H1 (cell line): ENCODE data around the gene MLPH. TPM values are rescaled to one million over a fixed set of nuclear protein-coding genes. Genes with fewer than 3 reads are reported as not detected.

ENCODE experiments used
- CTCF ChIA-PET: fragments of 300-600 bp; sonication (Branson Sonifier 250); formaldehyde crosslinking; loops from one replicate; lab custom pipeline; 2021; ENCODE audit not compliant: partially characterized antibody; lab: Charles Lee
- POLR2A ChIA-PET: fragments of 300-600 bp; sonication (Branson Sonifier 250); formaldehyde crosslinking; loops from one replicate; lab custom pipeline; 2021; ENCODE audit warnings: inconsistent platforms; ENCODE audit not compliant: partially characterized antibody; lab: Charles Lee
- DNase-seq, 2 experiments: peaks; one replicate each; pipeline versions ENCODE4 v3.0.0 to v3.0.0-alpha.2; 2010 to 2022; ENCODE audit warnings: low spot score in 2 of 2, low read depth in 1 of 2, mixed read lengths in 1 of 2
- FAIRE-seq: peaks from 2 replicates; lab custom pipeline; 2011; peaks lifted over from hg19 to GRCh38; lab: Jason Lieb, UNC
- H2AFZ ChIP-seq: 2 replicates; pipeline ENCODE4 v1.8.1; 2012; ENCODE audit warnings: low read length, inconsistent platforms
- H2AK5ac ChIP-seq: 2 replicates; pipeline ENCODE4 v1.6.1; 2013; ENCODE audit warnings: low read depth, low read length
- H2BK120ac ChIP-seq: replicated peaks from 2 replicates; pipeline ENCODE3; 2013; ENCODE audit warnings: low read depth, low read length, inconsistent platforms
- H2BK12ac ChIP-seq: 2 replicates; pipeline ENCODE4 v1.6.1; 2013; ENCODE audit warnings: low read depth, low read length
- H2BK15ac ChIP-seq: 2 replicates; pipeline ENCODE4 v1.6.1; 2013; ENCODE audit warnings: low read length
- H2BK20ac ChIP-seq: 2 replicates; pipeline ENCODE4 v1.6.1; 2013; ENCODE audit warnings: low read length
- H2BK5ac ChIP-seq: 2 replicates; pipeline ENCODE4 v1.6.1; 2013; ENCODE audit warnings: low read depth, low read length
- H3K14ac ChIP-seq: 2 replicates; pipeline ENCODE4 v1.6.1; 2013; ENCODE audit warnings: inconsistent platforms; ENCODE audit not compliant: insufficient read length
- H3K18ac ChIP-seq: 2 replicates; pipeline ENCODE4 v1.6.1; 2013; ENCODE audit warnings: low read length; ENCODE audit errors: extremely low read depth
- H3K23ac ChIP-seq: 2 replicates; pipeline ENCODE4 v1.6.1; 2013; ENCODE audit warnings: inconsistent platforms; ENCODE audit not compliant: insufficient read length
- H3K23me2 ChIP-seq: 2 replicates; pipeline ENCODE4 v1.6.1; 2013; ENCODE audit warnings: low read depth, low read length
- H3K27ac ChIP-seq: 2 replicates; pipeline ENCODE4 v1.6.1; 2011; ENCODE audit warnings: low read depth, low read length, inconsistent platforms
- H3K27me3 ChIP-seq, 4 experiments: replicated peaks in 1 of 4; 1 replicate in 1 of 4; 2 replicates in 3 of 4; pipeline versions ENCODE4 v1.6.1 to v1.8.1; 2011 to 2013; ENCODE audit warnings: low read length in 3 of 4, mild to moderate bottlenecking in 3 of 4, inconsistent platforms in 2 of 4, mixed read lengths in 2 of 4, moderate library complexity in 1 of 4; ENCODE audit not compliant: control insufficient read depth in 3 of 4, insufficient read depth in 3 of 4; ENCODE audit errors: extremely low read depth in 1 of 4
- H3K36me3 ChIP-seq, 4 experiments: 2 replicates each; pipeline versions ENCODE4 v1.6.1 to v1.8.1; 2011 to 2013; ENCODE audit warnings: mild to moderate bottlenecking in 4 of 4, low read length in 3 of 4, moderate library complexity in 2 of 4, control low read depth in 1 of 4, inconsistent platforms in 1 of 4; ENCODE audit not compliant: insufficient read depth in 4 of 4, control insufficient read depth in 2 of 4
- H3K4ac ChIP-seq: replicated peaks from 2 replicates; pipeline ENCODE3; 2013; ENCODE audit warnings: low read length, low read depth, mixed read lengths, inconsistent platforms; ENCODE audit not compliant: insufficient read length
- H3K4me1 ChIP-seq, 4 experiments: replicated peaks in 1 of 4; 1 replicate in 1 of 4; 2 replicates in 3 of 4; pipeline versions ENCODE4 v1.6.1 to v1.8.1; 2011 to 2013; ENCODE audit warnings: low read length in 3 of 4, inconsistent platforms in 2 of 4, mixed read lengths in 1 of 4; ENCODE audit not compliant: insufficient read depth in 4 of 4, control insufficient read depth in 3 of 4
- H3K4me2 ChIP-seq, 2 experiments: 2 replicates each; pipeline versions ENCODE4 v1.6.1 to v1.8.1; 2011 to 2013; ENCODE audit warnings: low read depth in 2 of 2, low read length in 2 of 2, control low read depth in 1 of 2, inconsistent platforms in 1 of 2, mild to moderate bottlenecking in 1 of 2; ENCODE audit not compliant: insufficient read depth in 1 of 2
- H3K4me3 ChIP-seq, 4 experiments: fragments of 200-600, 300-600 bp in 1 of 4; sonication (generic), shearing (Covaris generic), sonication (Bioruptor Twin) in 1 of 4; 2 replicates each; pipeline versions ENCODE4 v1.5.1 to v1.8.1; 2011 to 2016; ENCODE audit warnings: low read length in 4 of 4, low read depth in 3 of 4, control low read depth in 2 of 4, inconsistent platforms in 2 of 4, mild to moderate bottlenecking in 2 of 4, mixed read lengths in 1 of 4, moderate library complexity in 1 of 4; ENCODE audit not compliant: insufficient read depth in 2 of 4; ENCODE audit errors: extremely low read depth in 1 of 4
- H3K56ac ChIP-seq: replicated peaks from 2 replicates; pipeline ENCODE3; 2013; ENCODE audit warnings: low read depth, mild to moderate bottlenecking, mixed read lengths, low read length, inconsistent platforms; ENCODE audit not compliant: insufficient read length
- H3K79me1 ChIP-seq: 2 replicates; pipeline ENCODE4 v1.6.1; 2013; ENCODE audit warnings: low read depth, low read length, control low read depth
- H3K79me2 ChIP-seq, 2 experiments: 2 replicates each; pipeline versions ENCODE4 v1.6.1 to v1.8.1; 2012 to 2013; ENCODE audit warnings: low read length in 2 of 2, mild to moderate bottlenecking in 2 of 2, inconsistent platforms in 1 of 2; ENCODE audit not compliant: insufficient read depth in 2 of 2, control insufficient read depth in 1 of 2
- H3K9ac ChIP-seq, 4 experiments: replicated peaks in 1 of 4; 1 replicate in 1 of 4; 2 replicates in 3 of 4; pipeline versions ENCODE4 v1.6.1 to v1.8.1; 2011 to 2013; ENCODE audit warnings: low read depth in 3 of 4, low read length in 3 of 4, control low read depth in 2 of 4, mild to moderate bottlenecking in 2 of 4, moderate library complexity in 2 of 4, inconsistent platforms in 1 of 4; ENCODE audit errors: extremely low read depth in 1 of 4
- H3K9me3 ChIP-seq, 2 experiments: 2 replicates each; pipeline versions ENCODE4 v1.6.1 to v1.8.1; 2012 to 2013; ENCODE audit warnings: mild to moderate bottlenecking in 2 of 2, moderate library complexity in 2 of 2, control low read depth in 1 of 2, inconsistent platforms in 1 of 2, low read depth in 1 of 2, low read length in 1 of 2, mixed read lengths in 1 of 2; ENCODE audit not compliant: insufficient read depth in 2 of 2
- H4K20me1 ChIP-seq, 2 experiments: replicated peaks in 1 of 2; 2 replicates each; pipeline versions ENCODE3 to v1.8.1; 2011 to 2013; ENCODE audit warnings: inconsistent platforms in 2 of 2, low read length in 2 of 2, mild to moderate bottlenecking in 1 of 2; ENCODE audit not compliant: insufficient read depth in 2 of 2, control insufficient read depth in 1 of 2
- H4K5ac ChIP-seq: 2 replicates; pipeline ENCODE4 v1.6.1; 2013; ENCODE audit warnings: low read length, low read depth, mixed read lengths, inconsistent platforms; ENCODE audit not compliant: insufficient read length
- H4K8ac ChIP-seq: 2 replicates; pipeline ENCODE4 v1.8.0; 2013; ENCODE audit warnings: mild to moderate bottlenecking, moderate library complexity, low read length, inconsistent platforms; ENCODE audit not compliant: insufficient read depth; ENCODE audit errors: extremely low read depth
- H4K91ac ChIP-seq: replicated peaks from 2 replicates; pipeline ENCODE3; 2013; ENCODE audit warnings: low read length, mixed read lengths, inconsistent platforms; ENCODE audit not compliant: insufficient read length
- BACH1 ChIP-seq: IDR thresholded peaks from 2 replicates; pipeline ENCODE4 v1.6.1; 2012; ENCODE audit warnings: low read length, improper control_type of control experiment
- BCL11A ChIP-seq, 2 experiments: IDR thresholded peaks; one replicate each; pipeline ENCODE4 v1.6.1; 2011; ENCODE audit warnings: low read depth in 2 of 2, low read length in 2 of 2, mild to moderate bottlenecking in 2 of 2
- EGR1 ChIP-seq: IDR thresholded peaks from 2 replicates; pipeline ENCODE4 v1.6.1; 2011; ENCODE audit warnings: low read depth, low read length, borderline replicate concordance
- JUN ChIP-seq: IDR thresholded peaks from 2 replicates; pipeline ENCODE4 v1.6.1; 2011; ENCODE audit warnings: low read depth, mild to moderate bottlenecking, improper control_type of control experiment, low read length
- MAX ChIP-seq: IDR thresholded peaks from 2 replicates; pipeline ENCODE4 v1.6.1; 2012; ENCODE audit warnings: inconsistent platforms
- SIX5 ChIP-seq: IDR thresholded peaks from 2 replicates; pipeline ENCODE4 v1.6.1; 2011; ENCODE audit warnings: mild to moderate bottlenecking, low read depth, low read length
- SP1 ChIP-seq: IDR thresholded peaks from 2 replicates; pipeline ENCODE4 v1.6.1; 2011; ENCODE audit warnings: low read depth, low read length
- SP4 ChIP-seq: IDR thresholded peaks from 2 replicates; pipeline ENCODE4 v1.6.1; 2012; ENCODE audit warnings: low read length, inconsistent platforms
- SUZ12 ChIP-seq: fragments of 200-600 bp; sonication (generic); IDR thresholded peaks from 2 replicates; pipeline ENCODE4 v1.6.1; 2012; ENCODE audit warnings: mild to moderate bottlenecking, inconsistent platforms, low read length, moderate library complexity, mixed read lengths
- TCF12 ChIP-seq: IDR thresholded peaks from 2 replicates; pipeline ENCODE4 v1.6.1; 2011; ENCODE audit warnings: low read depth, mild to moderate bottlenecking, low read length
- TEAD4 ChIP-seq: IDR thresholded peaks from 2 replicates; pipeline ENCODE4 v1.6.1; 2012; ENCODE audit warnings: low read depth, low read length, inconsistent platforms, mixed read lengths
- WGBS, 2 experiments: shearing (Covaris generic) in 1 of 2; methylation state at CpG; one replicate each; pipeline versions ENCODE4 v1.1.6 to v1.1.7; 2013 to 2015; ENCODE audit warnings: low lambda C conversion rate in 2 of 2, mixed read lengths in 2 of 2, inconsistent platforms in 1 of 2, low coverage in 1 of 2, missing lambda C conversion rate in 1 of 2; ENCODE audit not compliant: insufficient replicate concordance in 2 of 2, insufficient coverage in 1 of 2, insufficient read length in 1 of 2; ENCODE audit errors: extremely low coverage in 1 of 2, missing lambda C conversion rate in 1 of 2; 5-methylcytosine and 5-hydroxymethylcytosine counted together
- polyA plus RNA-seq, 7 experiments: library from polyadenylated mRNA; depleted of rRNA in 3 of 7; stranded (reverse) in 5 of 7; unstranded in 2 of 7; fragments of >200 nt in 5 of 7; fragments of 200-250 nt in 2 of 7; gene quantifications; 1 replicate in 5 of 7; 2 replicates in 1 of 7; 4 replicates in 1 of 7; pipeline versions ENCODE4 v1.2.1 to v1.2.3, GENCODE V29; 2011 to 2013; ENCODE audit warnings: missing spikeins in 2 of 7, mixed read lengths in 2 of 7
- total RNA-seq: library from RNA; stranded (reverse); fragmentation: NEBNext Ultra II Directional; extraction: Animal tissue kit (Norgen Biotek cat#: 25700); gene quantifications from 2 replicates; pipeline ENCODE4 v1.2.1, GENCODE V29; 2021

The MLPH gene
- total and polyA plus RNA-seq, 2 of the 8 experiments (the other 6 are each of a cell fraction or from before 2014, with no cell fraction given): 12.7 to 17.0 TPM

- Histone ChIP-seq H3K9ac (no peak overlapping the region), H2BK15ac (no peak overlapping the region), H3K27ac (no peak overlapping the region), H2AFZ (no peak overlapping the region), H3K56ac (no peak overlapping the region), H3K36me3 (no peaks in the 10 kb centered on the region), H4K5ac (no peak overlapping the region), H3K14ac (no peak overlapping the region), H3K79me1 (no peaks in the 10 kb centered on the region), H3K23me2 (peaks cover 11% of the 10 kb centered on the region; the same call in 1 of the 2 replicates), H2BK12ac (no peak overlapping the region), H3K27me3 (no peaks in the 10 kb centered on the region), H2BK5ac (no peak overlapping the region), H2AK5ac (no peak overlapping the region), H2BK120ac (no peak overlapping the region), H4K91ac (no peak overlapping the region), H3K4me3 (no peak overlapping the region), H3K4me2 (no peak overlapping the region), H4K8ac (no peak overlapping the region), H3K23ac (no peak overlapping the region), H3K18ac (no peak overlapping the region), H2BK20ac (no peak overlapping the region), H3K4me1 (peaks cover 0 to 8% (median 4%) of the 10 kb centered on the region in 4 experiments; a peak in 3 of 7 replicates), H4K20me1 (peaks cover 0 to 11% of the 10 kb centered on the region in 2 experiments), H3K79me2 (no peaks in the 10 kb centered on the region), H3K4ac (no peak overlapping the region), H3K9me3 (no peaks in the 10 kb centered on the region)
- FAIRE-seq (no peak), DNase-seq (no peak)
- 93% methylated on average over 3 of the region's 3 CpGs; no CpG with 5 or more reads in 1 of the 2 experiments for WGBS, 2 experiments
- POLR2A ChIA-PET: interaction anchor here (0.8 to 1.3 kb wide), 2 partner anchors 61 to 133 kb away, joined by 3 read pairs; no protein-coding TSS in a partner anchor
- CTCF ChIA-PET: interaction anchor here (1.3 to 8.1 kb wide), 3 partner anchors 20 to 55 kb away, joined by 5 to 107 read pairs (median 32); no protein-coding TSS in a partner anchor
- no peak for TF ChIP-seq JUN
- TF ChIP-seq BACH1: no peak
- TF ChIP-seq BCL11A (IDR thresholded peaks at IDR 0.05; ENCODE audit: low read depth in 2 of 2, low read length in 2 of 2): no peak
- no peak for TF ChIP-seq SP1
- TF ChIP-seq SP4: no peak
- no peak for TF ChIP-seq TCF12
- no peak for TF ChIP-seq SIX5
- TF ChIP-seq EGR1: no peak
- TF ChIP-seq SUZ12: no peak
- no peak for TF ChIP-seq MAX
- no peak for TF ChIP-seq TEAD4
Observed at GRCh38 chr2:237569896-237570295, 82.8 kb downstream of the MLPH start.
